ENCODE data around the gene DHRS2.

GRCh38 chr14:23604675-23605170 is 31.4 kb upstream of the DHRS2 start:
- no peak for TF ChIP-seq CTCF (IDR thresholded peaks at IDR 0.05 in 4 of 5, conservative IDR thresholded peaks at IDR 0.05 in 1 of 5)
- no peak for TF ChIP-seq POLR2A (IDR thresholded peaks at IDR 0.05)

Measured in gastrocnemius medialis (tissue), 4 donors.